Measurements from ENCODE around the gene AVPR1A. TPM values are rescaled to one million over a fixed set of nuclear protein-coding genes. Genes with fewer than 3 reads are reported as not detected.
A peak's percentile ranks its signal among the peaks of the same experiment; 100 is the strongest.

The AVPR1A gene
- total and polyA plus RNA-seq, 9 donors: 3.5 to 12.4 (median 8.9) TPM

DNA sequence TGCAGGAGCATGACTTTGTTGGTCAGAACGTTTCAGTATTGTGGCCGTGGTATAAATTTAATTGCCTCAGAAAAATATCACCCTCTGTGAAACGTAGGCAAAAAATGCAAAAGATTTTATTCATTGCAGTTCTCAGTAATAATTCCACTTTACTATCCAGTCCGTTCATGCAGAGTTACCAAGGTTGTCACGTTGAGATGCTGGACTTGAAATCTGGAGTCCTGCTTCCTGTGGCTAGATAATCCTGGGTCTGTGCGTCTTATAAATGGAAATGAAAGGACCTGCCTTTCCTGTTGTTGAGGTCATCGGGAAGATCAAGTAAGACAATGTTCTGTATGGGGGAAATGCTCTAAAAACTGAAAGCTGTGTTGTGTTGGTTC is 1.3 kb upstream of the AVPR1A start:
- DNase-seq: peak; percentile 6
- no peak overlapping the region for H3K4me3 ChIP-seq (ENCODE audit: low read length)
- WGBS (ENCODE audit: insufficient coverage): 28% methylated on average over 4 of the region's 7 CpGs
- H3K27me3 ChIP-seq (ENCODE audit: control insufficient read depth, insufficient read depth, low read length): peaks cover 31% of the 10 kb centered on the region
- no peaks in the 10 kb centered on the region for H3K9me3 ChIP-seq (replicated peaks; ENCODE audit: control insufficient read depth, low read depth, low read length)
- H3K4me1 ChIP-seq (ENCODE audit: control insufficient read depth, insufficient read depth, low read length): peaks cover 19% of the 10 kb centered on the region
- no peak overlapping the region for H3K27ac ChIP-seq (ENCODE audit: low read length)
- H3K36me3 ChIP-seq (ENCODE audit: control insufficient read depth, insufficient read depth, low read length): no peaks in the 10 kb centered on the region

DNA sequence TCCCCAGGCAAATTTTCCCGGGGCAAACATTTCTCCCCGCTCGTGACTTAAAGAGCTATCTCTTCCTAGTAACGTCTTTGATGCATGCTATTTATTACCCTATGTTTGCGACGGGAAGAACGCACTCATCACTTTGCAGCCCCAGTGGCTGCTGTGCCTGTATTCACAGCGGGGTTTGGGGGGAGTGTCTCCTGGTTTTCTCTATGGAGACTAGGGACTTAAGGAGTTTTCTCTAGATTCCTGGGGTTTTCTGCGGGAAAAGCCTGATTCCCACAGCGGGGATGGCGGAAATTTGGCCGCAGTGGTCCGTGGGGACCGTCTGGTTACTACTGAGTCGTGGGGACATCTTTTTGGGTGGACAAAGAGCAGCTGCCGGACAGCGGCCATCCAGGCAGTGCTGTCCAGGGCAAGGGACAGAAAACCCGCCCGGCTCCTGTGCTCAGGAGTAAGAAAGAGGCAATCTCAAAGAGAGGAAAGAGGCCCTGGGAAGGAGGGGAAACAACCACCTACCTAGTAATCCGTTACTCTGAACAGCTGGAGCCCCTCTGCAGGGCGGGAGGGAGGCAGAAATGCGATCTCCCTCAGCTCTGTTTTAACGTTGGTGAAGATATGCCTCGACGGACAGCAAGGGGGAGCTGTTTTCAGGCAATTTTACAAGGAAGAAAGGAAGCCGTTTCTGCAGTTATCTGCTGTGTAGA is 771 bp upstream of the AVPR1A start:
- Histone ChIP-seq H3K4me1 (ENCODE audit: control insufficient read depth, insufficient read depth, low read length) (peaks cover 19% of the 10 kb centered on the region), H3K9me3 (replicated peaks; ENCODE audit: control insufficient read depth, low read depth, low read length) (no peaks in the 10 kb centered on the region), H3K27me3 (ENCODE audit: control insufficient read depth, insufficient read depth, low read length) (peaks cover 31% of the 10 kb centered on the region), H3K27ac (ENCODE audit: low read length) (peak overlapping the region; percentile 70), H3K4me3 (ENCODE audit: low read length) (peak overlapping the region; percentile 51), H3K36me3 (ENCODE audit: control insufficient read depth, insufficient read depth, low read length) (no peaks in the 10 kb centered on the region)
- WGBS (ENCODE audit: insufficient coverage): 0% methylated on average over 18 of the region's 26 CpGs
- peak; percentile 81 for DNase-seq

DNA sequence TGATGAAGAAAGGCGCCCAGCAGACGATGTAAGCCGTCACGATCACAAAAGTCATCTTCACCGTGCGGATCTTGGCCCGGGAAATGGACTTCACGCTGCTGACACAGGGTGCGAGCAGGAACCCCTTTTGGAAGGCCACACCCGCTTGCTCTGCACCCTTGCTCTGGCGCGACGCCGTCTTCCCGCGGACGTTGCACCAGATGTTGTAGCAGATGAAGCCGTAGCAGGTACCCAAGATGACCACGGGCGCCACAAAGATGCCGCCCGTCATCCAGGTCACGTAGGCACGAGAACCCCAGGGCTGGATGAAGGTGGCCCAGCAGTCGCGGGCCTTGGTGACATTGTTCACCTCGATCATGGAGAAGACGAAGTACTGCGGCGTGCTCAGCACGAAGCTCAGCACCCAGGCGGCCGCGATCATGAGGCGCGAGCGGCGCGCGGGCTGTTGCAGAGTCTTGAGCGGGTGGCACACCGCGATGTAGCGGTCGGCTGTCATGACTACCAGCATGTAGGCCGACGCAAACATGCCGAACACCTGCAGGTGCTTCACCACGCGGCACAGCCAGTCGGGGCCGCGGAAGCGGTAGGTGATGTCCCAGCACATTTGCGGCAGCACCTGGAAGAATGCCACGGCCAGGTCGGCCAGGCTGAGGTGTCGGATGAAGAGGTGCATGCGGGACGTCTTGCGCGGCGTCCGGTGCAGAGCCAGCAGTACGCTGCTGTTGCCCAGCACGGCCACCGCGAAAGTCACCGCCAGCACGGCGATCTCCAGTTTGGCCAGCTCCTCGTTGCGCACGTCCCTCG is 890 bp downstream of the AVPR1A start:
- H3K27me3 ChIP-seq (ENCODE audit: control insufficient read depth, insufficient read depth, low read length): peaks cover 31% of the 10 kb centered on the region
- peak overlapping the region; percentile 51 for H3K4me3 ChIP-seq (ENCODE audit: low read length)
- peak; percentile 12 for DNase-seq
- peaks cover 19% of the 10 kb centered on the region for H3K4me1 ChIP-seq (ENCODE audit: control insufficient read depth, insufficient read depth, low read length)
- no peaks in the 10 kb centered on the region for H3K36me3 ChIP-seq (ENCODE audit: control insufficient read depth, insufficient read depth, low read length)
- 3% methylated on average over 75 of the region's 75 CpGs for WGBS (ENCODE audit: insufficient coverage)
- no peak overlapping the region for H3K27ac ChIP-seq (ENCODE audit: low read length)
- no peaks in the 10 kb centered on the region for H3K9me3 ChIP-seq (replicated peaks; ENCODE audit: control insufficient read depth, low read depth, low read length)

DNA sequence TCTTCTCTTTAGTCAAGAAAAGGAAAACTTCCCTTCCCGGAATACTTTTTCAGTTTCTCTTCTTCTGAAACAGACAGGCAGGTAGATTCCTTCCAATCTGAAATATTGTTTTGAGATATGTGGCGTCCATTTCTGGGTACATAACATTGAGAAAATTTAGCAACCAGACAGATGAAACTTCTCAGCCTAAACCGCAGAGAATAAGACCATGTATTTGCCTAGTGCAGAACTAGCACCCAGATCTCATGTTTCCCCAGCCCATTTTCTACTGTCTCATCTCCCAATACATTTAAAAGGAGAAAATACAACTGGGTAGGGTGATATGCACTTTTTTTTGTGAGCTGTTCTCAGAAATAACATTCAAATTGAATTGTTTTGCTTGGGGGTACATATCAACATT is 6.4 kb downstream of the AVPR1A start:
- Histone ChIP-seq H3K27me3 (ENCODE audit: control insufficient read depth, insufficient read depth, low read length) (peaks cover 5% of the 10 kb centered on the region), H3K27ac (ENCODE audit: low read length) (no peak overlapping the region), H3K36me3 (ENCODE audit: control insufficient read depth, insufficient read depth, low read length) (no peaks in the 10 kb centered on the region), H3K4me3 (ENCODE audit: low read length) (no peak overlapping the region), H3K9me3 (replicated peaks; ENCODE audit: control insufficient read depth, low read depth, low read length) (no peaks in the 10 kb centered on the region), H3K4me1 (ENCODE audit: control insufficient read depth, insufficient read depth, low read length) (no peaks in the 10 kb centered on the region)
- no peak for DNase-seq
- no CpG with 5 or more reads among the region's 3 CpGs for WGBS (ENCODE audit: insufficient coverage)

DNA sequence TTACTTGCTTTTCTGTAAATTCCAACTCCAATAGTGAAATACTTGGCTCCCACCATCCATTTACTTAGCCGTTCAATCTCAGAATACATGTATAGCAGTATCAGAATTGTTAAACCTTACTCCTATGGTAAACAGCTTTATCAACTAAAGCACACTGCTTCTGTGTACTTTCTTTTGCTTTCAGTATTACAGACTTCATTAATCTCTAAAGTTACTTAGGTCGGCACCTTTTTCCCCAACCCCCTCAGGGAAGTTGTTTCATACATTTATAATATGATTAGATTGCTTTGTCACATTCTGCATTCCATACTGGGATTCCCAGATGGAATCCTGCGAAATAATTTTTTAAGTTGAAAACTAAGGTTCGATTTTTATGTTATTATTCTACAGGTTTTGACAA is 12.5 kb downstream of the AVPR1A start:
- Histone ChIP-seq H3K27ac (ENCODE audit: low read length) (no peak overlapping the region), H3K36me3 (ENCODE audit: control insufficient read depth, insufficient read depth, low read length) (no peaks in the 10 kb centered on the region), H3K9me3 (replicated peaks; ENCODE audit: control insufficient read depth, low read depth, low read length) (no peaks in the 10 kb centered on the region), H3K4me3 (ENCODE audit: low read length) (no peak overlapping the region), H3K4me1 (ENCODE audit: control insufficient read depth, insufficient read depth, low read length) (no peaks in the 10 kb centered on the region), H3K27me3 (ENCODE audit: control insufficient read depth, insufficient read depth, low read length) (no peaks in the 10 kb centered on the region)
- DNase-seq: no peak
- 80% methylated on average over 1 of the region's 4 CpGs for WGBS (ENCODE audit: insufficient coverage)

DNA sequence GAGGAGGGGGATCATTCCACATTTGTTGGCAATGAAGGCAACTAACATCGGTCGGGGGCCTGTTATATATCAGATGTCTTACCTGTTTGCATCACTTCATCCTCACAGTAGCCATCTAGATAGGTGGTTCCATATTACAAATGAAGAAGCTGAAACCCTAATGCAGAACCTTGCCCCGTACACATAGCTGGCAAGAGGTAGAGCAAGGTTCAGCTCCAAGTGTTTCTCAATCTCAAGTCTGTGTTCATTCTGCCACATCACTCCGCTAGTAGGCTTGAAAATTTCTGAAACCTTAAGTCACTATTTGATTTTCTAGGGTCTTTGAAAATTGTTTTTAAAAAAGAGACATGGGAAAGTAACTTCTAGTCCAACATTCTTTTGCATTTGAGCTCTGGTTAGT is 17.0 kb downstream of the AVPR1A start:
- Histone ChIP-seq H3K4me1 (ENCODE audit: control insufficient read depth, insufficient read depth, low read length) (no peaks in the 10 kb centered on the region), H3K9me3 (replicated peaks; ENCODE audit: control insufficient read depth, low read depth, low read length) (no peaks in the 10 kb centered on the region)
- WGBS (ENCODE audit: insufficient coverage): 89% methylated on average over 1 of the region's 4 CpGs

DNA sequence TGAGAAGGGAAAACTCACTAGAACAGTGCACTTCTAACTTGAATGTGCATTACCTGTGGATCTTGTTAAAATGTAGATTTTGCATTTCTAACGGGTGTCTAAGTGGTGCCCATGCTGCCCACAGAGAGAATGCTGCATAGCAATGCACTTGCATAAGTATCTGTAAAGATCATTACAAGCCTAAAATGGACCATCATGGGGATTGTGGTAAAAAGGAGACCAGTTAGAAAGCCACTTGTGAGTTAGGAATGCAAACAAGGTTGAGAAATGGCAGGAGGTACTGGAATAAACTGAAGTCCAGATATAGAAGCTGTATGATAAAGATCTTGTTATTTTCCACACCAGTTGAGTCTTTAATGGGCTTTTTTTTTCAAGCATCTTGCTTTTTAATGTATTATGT is 18.8 kb downstream of the AVPR1A start:
- Histone ChIP-seq H3K4me1 (ENCODE audit: control insufficient read depth, insufficient read depth, low read length) (no peaks in the 10 kb centered on the region), H3K4me3 (ENCODE audit: low read length) (no peak overlapping the region), H3K9me3 (replicated peaks; ENCODE audit: control insufficient read depth, low read depth, low read length) (no peaks in the 10 kb centered on the region), H3K36me3 (ENCODE audit: control insufficient read depth, insufficient read depth, low read length) (no peaks in the 10 kb centered on the region), H3K27me3 (ENCODE audit: control insufficient read depth, insufficient read depth, low read length) (no peaks in the 10 kb centered on the region), H3K27ac (ENCODE audit: low read length) (no peak overlapping the region)
- no CpG with 5 or more reads among the region's 1 CpG for WGBS (ENCODE audit: insufficient coverage)
- no peak for DNase-seq

More for the DNA sequence above, 17.0 kb downstream of the AVPR1A start:
- Histone ChIP-seq H3K27me3 (ENCODE audit: control insufficient read depth, insufficient read depth, low read length) (no peaks in the 10 kb centered on the region), H3K36me3 (ENCODE audit: control insufficient read depth, insufficient read depth, low read length) (no peaks in the 10 kb centered on the region), H3K27ac (ENCODE audit: low read length) (no peak overlapping the region), H3K4me3 (ENCODE audit: low read length) (no peak overlapping the region)
- no peak for DNase-seq

DNA sequence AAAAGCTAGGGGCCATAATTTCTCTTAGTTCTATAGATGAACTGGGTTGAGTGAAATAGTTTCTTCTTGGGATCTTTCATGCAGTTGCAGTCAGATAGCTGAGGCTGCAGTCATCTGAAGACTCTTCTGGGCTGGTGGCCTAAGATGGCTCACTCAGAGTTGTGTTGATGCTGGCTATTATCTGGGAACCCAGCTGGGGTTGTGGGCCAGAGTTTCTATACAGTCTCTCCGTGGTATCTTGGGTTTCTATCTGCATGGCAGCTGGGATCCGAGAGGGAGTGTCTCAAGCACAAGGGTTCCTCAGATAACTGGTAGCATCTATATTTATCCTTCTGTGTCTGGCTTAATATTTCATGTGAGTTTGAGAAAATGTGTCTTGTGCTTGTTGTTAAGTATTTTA is 21.1 kb downstream of the AVPR1A start:
- Histone ChIP-seq H3K4me1 (ENCODE audit: control insufficient read depth, insufficient read depth, low read length) (no peaks in the 10 kb centered on the region), H3K9me3 (replicated peaks; ENCODE audit: control insufficient read depth, low read depth, low read length) (no peaks in the 10 kb centered on the region), H3K36me3 (ENCODE audit: control insufficient read depth, insufficient read depth, low read length) (no peaks in the 10 kb centered on the region), H3K27me3 (ENCODE audit: control insufficient read depth, insufficient read depth, low read length) (no peaks in the 10 kb centered on the region), H3K4me3 (ENCODE audit: low read length) (no peak overlapping the region), H3K27ac (ENCODE audit: low read length) (no peak overlapping the region)
- WGBS (ENCODE audit: insufficient coverage): no CpG with 5 or more reads among the region's 2 CpGs
- DNase-seq: no peak

DNA sequence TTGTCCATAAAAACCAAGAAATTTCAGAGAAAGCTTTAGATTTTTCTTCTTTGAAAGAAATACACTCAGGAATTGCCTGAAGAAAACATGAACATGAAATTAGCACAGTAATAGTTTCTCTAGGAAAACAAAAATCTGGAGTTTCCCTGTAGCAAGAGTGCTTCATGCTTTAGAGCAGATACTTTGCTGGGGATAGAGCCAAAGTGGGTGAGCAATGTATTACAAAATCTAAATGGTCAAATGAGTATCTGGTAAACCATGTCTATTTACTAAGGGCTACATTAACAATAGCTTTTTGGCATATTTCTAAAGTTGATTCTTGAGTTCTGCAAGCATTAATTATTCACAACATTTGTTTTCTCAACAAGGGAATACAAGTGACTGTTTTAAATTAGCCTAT is 26.2 kb downstream of the AVPR1A start:
- no peaks in the 10 kb centered on the region for H3K36me3 ChIP-seq (ENCODE audit: control insufficient read depth, insufficient read depth, low read length)
- H3K9me3 ChIP-seq (replicated peaks; ENCODE audit: control insufficient read depth, low read depth, low read length): no peaks in the 10 kb centered on the region
- no peaks in the 10 kb centered on the region for H3K27me3 ChIP-seq (ENCODE audit: control insufficient read depth, insufficient read depth, low read length)
- no peak overlapping the region for H3K4me3 ChIP-seq (ENCODE audit: low read length)
- H3K4me1 ChIP-seq (ENCODE audit: control insufficient read depth, insufficient read depth, low read length): no peaks in the 10 kb centered on the region
- DNase-seq: no peak
- no peak overlapping the region for H3K27ac ChIP-seq (ENCODE audit: low read length)

DNA sequence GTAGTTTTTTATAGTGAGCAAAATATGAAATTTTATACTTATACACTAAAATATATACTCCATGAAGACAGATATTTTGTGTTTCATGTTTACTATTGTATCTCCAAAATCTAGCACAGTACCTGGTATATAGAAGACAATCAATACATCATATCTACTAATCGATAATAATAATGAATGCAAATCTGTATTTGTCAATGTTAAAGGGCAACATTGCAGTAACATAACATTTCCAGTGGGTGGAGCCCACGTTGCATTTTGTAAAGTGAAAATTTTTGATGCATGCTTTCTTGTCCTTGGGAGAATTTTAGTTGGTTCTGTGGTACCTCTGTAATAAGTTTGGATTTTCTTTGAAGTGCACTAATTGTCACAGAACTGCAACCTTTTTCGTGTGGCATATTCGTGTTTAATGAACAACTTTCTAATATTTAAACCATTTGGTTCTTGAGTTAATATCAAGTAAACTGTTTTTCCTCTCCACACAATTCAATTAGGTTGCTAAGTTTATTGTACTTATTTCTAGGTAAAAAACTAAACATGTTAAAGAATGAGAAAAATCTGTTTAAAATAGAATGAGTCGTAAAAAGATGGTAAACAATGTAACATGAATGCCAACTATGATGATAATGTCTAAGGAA is 47.4 kb downstream of the AVPR1A start:
- H3K9me3 ChIP-seq (replicated peaks; ENCODE audit: control insufficient read depth, low read depth, low read length): no peaks in the 10 kb centered on the region
- H3K27me3 ChIP-seq (ENCODE audit: control insufficient read depth, insufficient read depth, low read length): no peaks in the 10 kb centered on the region
- H3K36me3 ChIP-seq (ENCODE audit: control insufficient read depth, insufficient read depth, low read length): no peaks in the 10 kb centered on the region
- H3K4me1 ChIP-seq (ENCODE audit: control insufficient read depth, insufficient read depth, low read length): no peaks in the 10 kb centered on the region
- H3K27ac ChIP-seq (ENCODE audit: low read length): no peak overlapping the region
- DNase-seq: peak; percentile 28
- H3K4me3 ChIP-seq (ENCODE audit: low read length): no peak overlapping the region
- 0% methylated on average over 1 of the region's 5 CpGs for WGBS (ENCODE audit: insufficient coverage)
